A549 (cell line): Measurements from ENCODE around the gene ATP8B4. TPM values are rescaled to one million over a fixed set of nuclear protein-coding genes. Genes with fewer than 3 reads are reported as not detected.

Experiments
- ATAC-seq, 2 experiments: fragments of 200-7000 bp in 1 of 2; fragments of >200 bp in 1 of 2; cut with Nextera tagmentation in 1 of 2; cut with Tn5 transposase in 1 of 2; 3 replicates each; pipeline versions ENCODE4 v1.8.0 to v1.9.1; 2018 to 2020; ENCODE audit warnings: mild to moderate bottlenecking in 1 of 2, moderate library complexity in 1 of 2
- CTCF ChIA-PET: fragments of 300-600 bp; sonication (Branson Sonifier 250); formaldehyde crosslinking; extraction: SDS; loops from one replicate; lab custom pipeline; 2021; ENCODE audit warnings: antibody characterized with exemption, inconsistent platforms; lab: Yijun Ruan, JAX
- POLR2A ChIA-PET: fragments of 350-600 bp; formaldehyde crosslinking; extraction: SDS; loops from one replicate; lab custom pipeline; 2021; ENCODE audit warnings: antibody characterized with exemption, inconsistent platforms; lab: Yijun Ruan, JAX
- DNase-seq, 2 experiments: peaks; one replicate each; pipeline versions ENCODE4 v3.0.0 to v3.0.0-alpha.2; 2011 to 2016; ENCODE audit warnings: low read depth in 1 of 2, low spot score in 1 of 2
- FAIRE-seq: peaks from 2 replicates; lab custom pipeline; 2011; peaks lifted over from hg19 to GRCh38; lab: Jason Lieb, UNC
- H3K27ac ChIP-seq, 2 experiments: fragments of >200 bp; sonication (Bioruptor Twin); formaldehyde crosslinking; 3 replicates each; pipeline ENCODE4 v1.5.1; 2016 to 2017
- H3K4me1 ChIP-seq: fragments of >200 bp; sonication (Bioruptor Twin); formaldehyde crosslinking; 3 replicates; pipeline ENCODE4 v1.6.1; 2016
- H3K4me2 ChIP-seq: fragments of >200 bp; sonication (Bioruptor Twin); formaldehyde crosslinking; 3 replicates; pipeline ENCODE4 v1.6.1; 2016
- H3K4me3 ChIP-seq: fragments of >200 bp; sonication (Bioruptor Twin); formaldehyde crosslinking; 3 replicates; pipeline ENCODE4 v1.5.1; 2016
- H3K9me3 ChIP-seq: fragments of >200 bp; sonication (Bioruptor Twin); formaldehyde crosslinking; 3 replicates; pipeline ENCODE4 v1.6.1; 2016
- CBX2 ChIP-seq: fragments of 200-600 bp; sonication (generic); IDR thresholded peaks from 2 replicates; pipeline ENCODE4 v1.6.1; 2016; ENCODE audit warnings: low read depth, mild to moderate bottlenecking, borderline replicate concordance
- CBX8 ChIP-seq: fragments of 200-600 bp; sonication (generic); IDR thresholded peaks from 2 replicates; pipeline ENCODE4 v1.6.1; 2016
- CHD4 ChIP-seq: fragments of 200-600 bp; sonication (generic); IDR thresholded peaks from 2 replicates; pipeline ENCODE4 v1.6.1; 2016; ENCODE audit warnings: antibody characterized with exemption, mild to moderate bottlenecking, borderline replicate concordance
- CTCF ChIP-seq: fragments of >200 bp; sonication (Bioruptor Twin); formaldehyde crosslinking; IDR thresholded peaks from 3 replicates; pipeline ENCODE4 v1.5.1; 2016
- FOXS1 ChIP-seq: fragments of 250-450 bp; sonication (Bioruptor Pico); IDR thresholded peaks from 2 replicates; pipeline ENCODE4 v1.5.0; 2020; ENCODE audit warnings: mild to moderate bottlenecking, moderate library complexity
- GATA3 ChIP-seq: IDR thresholded peaks from 2 replicates; pipeline ENCODE4 v1.6.1; 2012; ENCODE audit warnings: borderline replicate concordance
- HES2 ChIP-seq: fragments of >200 bp; sonication (Bioruptor Twin); formaldehyde crosslinking; IDR thresholded peaks from 2 replicates; pipeline ENCODE4 v1.6.1; 2016
- HEYL ChIP-seq: fragments of 250-450 bp; sonication (Bioruptor Pico); IDR thresholded peaks from 2 replicates; pipeline ENCODE4 v1.8.0; 2021; ENCODE audit warnings: mild to moderate bottlenecking, moderate library complexity
- HOXA7 ChIP-seq: fragments of 250-450 bp; sonication (Bioruptor Pico); IDR thresholded peaks from 2 replicates; pipeline ENCODE4 v1.5.0; 2020; ENCODE audit warnings: mild to moderate bottlenecking, moderate library complexity
- HOXB13 ChIP-seq: fragments of 250-450 bp; sonication (Bioruptor Pico); IDR thresholded peaks from 2 replicates; pipeline ENCODE4 v1.5.0; 2020; ENCODE audit warnings: low read depth, mild to moderate bottlenecking, moderate library complexity
- HOXB5 ChIP-seq: fragments of 250-450 bp; sonication (Bioruptor Pico); IDR thresholded peaks from 2 replicates; pipeline ENCODE4 v1.5.0; 2020; ENCODE audit warnings: mild to moderate bottlenecking, moderate library complexity
- KDM5A ChIP-seq: fragments of 200-600 bp; sonication (generic); IDR thresholded peaks from 2 replicates; pipeline ENCODE4 v1.6.1; 2016; ENCODE audit warnings: antibody characterized with exemption, mild to moderate bottlenecking
- MAZ ChIP-seq: fragments of 150-350 bp; IDR thresholded peaks from 2 replicates; pipeline ENCODE4 v1.6.1; 2014; ENCODE audit warnings: antibody characterized with exemption, low read depth, low read length, borderline replicate concordance
- NPAS2 ChIP-seq: fragments of 250-450 bp; sonication (Bioruptor Pico); IDR thresholded peaks from 2 replicates; pipeline ENCODE4 v1.8.0; 2022; ENCODE audit warnings: mild to moderate bottlenecking, moderate library complexity, borderline replicate concordance
- NR3C1 ChIP-seq: fragments of >200 bp; sonication (Bioruptor Twin); formaldehyde crosslinking; IDR thresholded peaks from 3 replicates; pipeline ENCODE4 v1.6.1; 2017
- RARB ChIP-seq: fragments of 250-450 bp; sonication (Bioruptor Pico); IDR thresholded peaks from 2 replicates; pipeline ENCODE4 v1.8.0; 2021; ENCODE audit warnings: mild to moderate bottlenecking, moderate library complexity
- RCOR1 ChIP-seq: fragments of 150-350 bp; IDR thresholded peaks from 2 replicates; pipeline ENCODE4 v1.6.1; 2014; ENCODE audit warnings: antibody characterized with exemption, low read length, low read depth
- ZNF302 ChIP-seq: fragments of 250-450 bp; sonication (Bioruptor Pico); IDR thresholded peaks from 2 replicates; pipeline ENCODE4 v1.9.0; 2021; ENCODE audit warnings: inconsistent platforms, mild to moderate bottlenecking, moderate library complexity
- ZSCAN20 ChIP-seq: fragments of 250-450 bp; sonication (Bioruptor Pico); IDR thresholded peaks from 2 replicates; pipeline ENCODE4 v1.8.0; 2022; ENCODE audit warnings: mild to moderate bottlenecking, moderate library complexity
- WGBS: methylation state at CpG from one replicate; pipeline ENCODE4 v1.1.6; 2017; ENCODE audit errors: missing lambda C conversion rate; 5-methylcytosine and 5-hydroxymethylcytosine counted together
- polyA plus RNA-seq, 4 experiments: library from polyadenylated mRNA; depleted of rRNA in 3 of 4; stranded (reverse); fragments of >200 nt; fragmentation: RNase III in 1 of 4; extraction: RNeasy Plus Mini Kit Qiagen cat#74134 plus additional on column Dnase treatment in 1 of 4; gene quantifications; 2 replicates in 3 of 4; 3 replicates in 1 of 4; pipeline ENCODE4 v1.2.3, GENCODE V29; 2011 to 2017

The ATP8B4 gene
- polyA plus RNA-seq, 2 of the 4 experiments (the other 2 are of a cell fraction), result 0.88 to 1.7 TPM

- POLR2A ChIA-PET, result no interaction called here
- FAIRE-seq, result no peak
- WGBS, result 55% methylated on average over 3 of the region's 3 CpGs
Measured at GRCh38 chr15:49987198-49987785, 131.7 kb downstream of the ATP8B4 start.

GRCh38 chr15:49986326-49986725, 132.7 kb downstream of the ATP8B4 start:
- Histone ChIP-seq H3K4me3 (no peak overlapping the region), H3K4me1 (no peaks in the 10 kb centered on the region), H3K9me3 (no peaks in the 10 kb centered on the region), H3K27ac (no peak overlapping the region), H3K4me2 (no peak overlapping the region)
- ChIA-PET CTCF (interaction anchor here (0.6 to 4.2 kb wide), 5 partner anchors 10 to 1675 kb away, joined by 3 to 22 read pairs (median 6); no protein-coding TSS in a partner anchor), POLR2A (no interaction called here)
- FAIRE-seq, result no peak
- WGBS, result 55% methylated on average over 3 of the region's 3 CpGs
- no peak for ATAC-seq
- DNase-seq, result no peak
- TF ChIP-seq RCOR1, result no peak
- TF ChIP-seq GATA3, result no peak
- no peak for TF ChIP-seq HEYL (CRISPR knock-in tag)
- no peak for TF ChIP-seq ZSCAN20 (CRISPR knock-in tag)
- no peak for TF ChIP-seq MAZ
- TF ChIP-seq CHD4, result no peak
- no peak for TF ChIP-seq HOXA7 (CRISPR knock-in tag)
- TF ChIP-seq KDM5A, result no peak
- TF ChIP-seq HOXB5 (CRISPR knock-in tag), result no peak
- TF ChIP-seq RARB (CRISPR knock-in tag), result no peak

More at GRCh38 chr15:49987198-49987785, 131.7 kb downstream of the ATP8B4 start:
- Histone ChIP-seq H3K27ac (no peak overlapping the region), H3K4me2 (no peak overlapping the region), H3K9me3 (no peaks in the 10 kb centered on the region), H3K4me1 (no peaks in the 10 kb centered on the region), H3K4me3 (no peak overlapping the region)
- no peak for TF ChIP-seq HEYL (CRISPR knock-in tag)
- DNase-seq (no peak), ATAC-seq (no peak)
- CTCF ChIA-PET, result interaction anchor here (0.6 to 4.2 kb wide), 5 partner anchors 10 to 1676 kb away, joined by 3 to 22 read pairs (median 6); no protein-coding TSS in a partner anchor

GRCh38 chr15:49985463-49985862, 133.6 kb downstream of the ATP8B4 start:
- Histone ChIP-seq H3K4me1 (no peaks in the 10 kb centered on the region), H3K4me2 (no peak overlapping the region), H3K27ac (no peak overlapping the region), H3K4me3 (no peak overlapping the region), H3K9me3 (no peaks in the 10 kb centered on the region)
- no peak for FAIRE-seq
- WGBS, result 73% methylated on average over 4 of the region's 4 CpGs
- TF ChIP-seq CTCF (no peak), ZNF302 (CRISPR knock-in tag) (no peak), NPAS2 (CRISPR knock-in tag) (no peak), CBX8 (no peak), CBX2 (no peak), HOXB13 (CRISPR knock-in tag) (no peak), FOXS1 (CRISPR knock-in tag) (no peak), RCOR1 (no peak), MAZ (no peak), HOXA7 (CRISPR knock-in tag) (no peak), HOXB5 (CRISPR knock-in tag) (no peak), HES2 (no peak), NR3C1 (no peak)
- ChIA-PET CTCF (interaction anchor here (1.8 to 4.2 kb wide), 3 partner anchors 9 to 18 kb away, joined by 6 to 22 read pairs (median 18); no protein-coding TSS in a partner anchor), POLR2A (no interaction called here)
- no peak for ATAC-seq
- DNase-seq, result no peak
